GM19240 (cell line): Measurements from ENCODE around the gene ZNF844.
"Not testable (repeated sequence)": the region's sequence is repeated elsewhere in the genome, so short reads cannot be mapped to it uniquely, and the experiment has no call there.

Experiments used
- DNase-seq: peaks from one replicate; pipeline ENCODE4 v3.0.0; 2011; ENCODE audit warnings: low spot score; ENCODE audit not compliant: insufficient read length

ZNF844 gene

GRCh38 chr19:12092065-12092867 is 27.7 kb downstream of the ZNF844 start:
- peak; percentile 37 for DNase-seq

GRCh38 chr19:12092956-12093355 is 28.4 kb downstream of the ZNF844 start:
- no peak for DNase-seq

GRCh38 chr19:12093777-12094176 is 29.2 kb downstream of the ZNF844 start:
- no peak for DNase-seq

GRCh38 chr19:12095111-12095790 is 30.7 kb downstream of the ZNF844 start:
- DNase-seq = no peak

- no peak for DNase-seq
These were observed 33.5 kb downstream of the ZNF844 start for GRCh38 chr19:12098040-12098439.

GRCh38 chr19:12103909-12104308 is 39.4 kb downstream of the ZNF844 start:
- not testable (repeated sequence) for DNase-seq

GRCh38 chr19:12111176-12111575 is 46.6 kb downstream of the ZNF844 start:
- no peak for DNase-seq

- DNase-seq = no peak
These were observed 47.6 kb downstream of the ZNF844 start for GRCh38 chr19:12111943-12112637.

GRCh38 chr19:12112701-12113100 is 48.2 kb downstream of the ZNF844 start:
- DNase-seq = no peak

GRCh38 chr19:12113121-12113520 is 48.6 kb downstream of the ZNF844 start:
- DNase-seq = no peak

- DNase-seq = no peak
These were observed 52.9 kb downstream of the ZNF844 start for GRCh38 chr19:12117201-12117970.

GRCh38 chr19:12126707-12127106 is 62.2 kb downstream of the ZNF844 start:
- no peak for DNase-seq
